ENCODE measurements around the gene C4BPB.

C4BPB gene

GRCh38 chr1:207129053-207129452 is 40.4 kb downstream of the C4BPB start:
- TF ChIP-seq CTCF (IDR thresholded peaks at IDR 0.05): no peak
- H3K9me3 ChIP-seq: peaks cover 5% of the 10 kb centered on the region
- H3K4me1 ChIP-seq (ENCODE audit: control insufficient read depth in 1 of 2, insufficient read depth in 1 of 2, low read depth in 1 of 2, low read length in 1 of 2): peaks cover 2 to 3% of the 10 kb centered on the region in 2 experiments
- H3K27me3 ChIP-seq: no peaks in the 10 kb centered on the region
- H3K36me3 ChIP-seq: no peaks in the 10 kb centered on the region
- no peak overlapping the region for H3K27ac ChIP-seq
- no peak overlapping the region for H3K4me3 ChIP-seq (ENCODE audit: low read depth in 1 of 2, low read length in 1 of 2)

DNA sequence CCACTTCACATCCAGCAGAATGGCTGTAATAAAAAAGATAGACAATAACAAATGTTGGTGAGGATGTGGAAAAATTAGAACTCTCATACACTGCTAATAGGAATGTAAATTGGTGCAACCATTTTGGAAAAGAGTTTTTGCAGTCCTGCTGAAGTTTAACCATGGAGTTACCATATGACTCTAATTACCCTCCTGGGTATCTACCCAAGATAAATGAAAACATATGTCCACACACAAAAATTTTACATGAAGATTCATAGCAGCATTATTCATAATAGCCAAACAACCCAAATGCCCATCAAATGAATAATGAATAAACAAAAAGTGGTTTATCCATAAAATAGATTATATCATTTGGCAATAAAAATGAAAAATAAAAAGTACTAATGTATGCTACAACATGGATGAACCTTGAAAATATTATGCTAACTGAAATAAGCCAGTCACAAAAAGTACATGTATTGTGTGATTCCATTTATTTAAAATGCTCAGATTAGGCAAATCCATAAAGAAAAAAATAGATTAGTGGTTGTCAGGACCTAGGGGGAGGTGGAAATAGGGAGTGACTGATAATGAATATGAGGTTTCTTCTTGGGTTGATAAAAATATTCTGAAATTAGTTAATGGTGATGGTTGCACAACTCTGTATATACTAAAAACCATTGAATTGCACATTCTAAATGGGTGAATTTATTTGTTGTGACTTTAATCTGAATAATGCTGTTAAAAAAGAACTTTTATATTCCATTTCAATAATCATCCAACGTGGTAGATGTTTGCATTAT is 41.8 kb downstream of the C4BPB start:
- Histone ChIP-seq H3K9me3 (peaks cover 5% of the 10 kb centered on the region), H3K4me1 (ENCODE audit: control insufficient read depth in 1 of 2, insufficient read depth in 1 of 2, low read depth in 1 of 2, low read length in 1 of 2) (peaks cover 16 to 17% of the 10 kb centered on the region in 2 experiments), H3K27ac (no peak overlapping the region), H3K36me3 (no peaks in the 10 kb centered on the region), H3K4me3 (ENCODE audit: low read depth in 1 of 2, low read length in 1 of 2) (no peak overlapping the region), H3K27me3 (no peaks in the 10 kb centered on the region)
- TF ChIP-seq CTCF (IDR thresholded peaks at IDR 0.05): no peak

- TF ChIP-seq CTCF (IDR thresholded peaks at IDR 0.05): no peak
- Histone ChIP-seq H3K27ac (no peak overlapping the region), H3K27me3 (no peaks in the 10 kb centered on the region), H3K9me3 (peaks cover 5% of the 10 kb centered on the region), H3K4me1 (ENCODE audit: control insufficient read depth in 1 of 2, insufficient read depth in 1 of 2, low read depth in 1 of 2, low read length in 1 of 2) (peaks cover 16 to 18% of the 10 kb centered on the region in 2 experiments), H3K4me3 (ENCODE audit: low read depth in 1 of 2, low read length in 1 of 2) (no peak overlapping the region), H3K36me3 (no peaks in the 10 kb centered on the region)
Observed at GRCh38 chr1:207131163-207131562, 42.5 kb downstream of the C4BPB start.

DNA sequence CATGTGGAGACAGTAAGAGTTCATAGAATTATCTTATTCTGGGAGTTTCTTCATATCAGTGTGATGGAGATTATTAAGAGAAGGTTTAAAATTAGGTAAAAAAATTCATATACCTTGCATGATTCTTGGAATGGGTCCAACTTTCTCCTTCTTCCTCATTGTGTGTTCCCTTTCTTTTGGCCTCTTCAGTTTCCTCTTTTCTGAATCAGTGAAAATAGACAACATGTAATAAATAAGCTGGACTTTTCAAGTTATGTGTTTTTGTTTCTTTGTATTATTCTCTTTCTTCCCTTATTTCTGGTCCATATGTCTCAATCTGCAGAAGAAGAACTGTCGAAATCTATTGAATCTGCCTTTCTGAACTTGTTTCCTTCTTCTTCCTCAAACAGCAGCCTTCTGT is 45.9 kb downstream of the C4BPB start:
- Histone ChIP-seq H3K27ac (peak overlapping the region; percentile 83), H3K27me3 (no peaks in the 10 kb centered on the region)
- TF ChIP-seq CTCF (IDR thresholded peaks at IDR 0.05): no peak

DNA sequence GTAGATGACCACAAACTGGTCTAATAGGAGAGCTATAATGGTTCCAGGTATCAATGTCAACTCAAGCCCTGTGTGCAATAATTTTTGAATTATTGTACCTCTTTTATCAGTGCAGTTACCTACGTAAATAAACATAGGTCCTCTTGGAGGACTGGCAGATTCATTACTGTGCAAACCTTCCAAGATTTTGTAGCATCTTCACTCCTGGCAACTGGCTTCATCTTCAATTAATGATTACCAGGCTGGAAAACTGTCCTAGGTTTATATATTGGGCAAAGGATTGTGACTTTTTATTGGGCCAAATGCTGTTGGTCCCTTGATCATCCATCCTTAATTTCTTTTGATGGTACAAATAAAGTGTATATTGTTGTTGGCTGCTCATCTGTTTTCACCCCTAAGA is 51.0 kb downstream of the C4BPB start:
- H3K9me3 ChIP-seq: no peaks in the 10 kb centered on the region
- no peaks in the 10 kb centered on the region for H3K36me3 ChIP-seq
- TF ChIP-seq CTCF (IDR thresholded peaks at IDR 0.05): no peak
- no peaks in the 10 kb centered on the region for H3K27me3 ChIP-seq
- H3K27ac ChIP-seq: no peak overlapping the region
- H3K4me1 ChIP-seq (ENCODE audit: control insufficient read depth in 1 of 2, insufficient read depth in 1 of 2, low read depth in 1 of 2, low read length in 1 of 2): peaks cover 8 to 10% of the 10 kb centered on the region in 2 experiments
- no peak overlapping the region for H3K4me3 ChIP-seq (ENCODE audit: low read depth in 1 of 2, low read length in 1 of 2)

More for the DNA sequence above, 45.9 kb downstream of the C4BPB start:
- Histone ChIP-seq H3K9me3 (no peaks in the 10 kb centered on the region), H3K4me1 (ENCODE audit: control insufficient read depth in 1 of 2, insufficient read depth in 1 of 2, low read depth in 1 of 2, low read length in 1 of 2) (peaks cover 16 to 18% of the 10 kb centered on the region in 2 experiments), H3K4me3 (ENCODE audit: low read depth in 1 of 2, low read length in 1 of 2) (no peak overlapping the region), H3K36me3 (no peaks in the 10 kb centered on the region)

Data from neutrophil (primary cell).